GM12878 (cell line): ENCODE results near the gene WDR75. TPM values are rescaled to one million over a fixed set of nuclear protein-coding genes. Genes with fewer than 3 reads are reported as not detected.

Experiments used
- BRCA1 ChIP-seq: IDR thresholded peaks from 2 replicates; pipeline ENCODE4 v1.6.1; 2011; ENCODE audit warnings: low read depth, low read length, improper control_type of control experiment
- NBN ChIP-seq: fragments of 450-650 bp; IDR thresholded peaks from 2 replicates; pipeline ENCODE4 v1.6.1; 2016
- POLR2AphosphoS5 ChIP-seq: IDR thresholded peaks from 2 replicates; pipeline ENCODE4 v1.6.1; 2011; ENCODE audit warnings: mild to moderate bottlenecking, low read length, inconsistent platforms
- SKIL ChIP-seq: fragments of 450-650 bp; IDR thresholded peaks from 2 replicates; pipeline ENCODE4 v1.6.1; 2017; ENCODE audit warnings: mild to moderate bottlenecking, low read depth, inconsistent platforms; ENCODE audit not compliant: poor library complexity, severe bottlenecking
- TARDBP ChIP-seq: IDR thresholded peaks from 2 replicates; pipeline ENCODE4 v1.6.1; 2016; ENCODE audit warnings: borderline replicate concordance
- ZNF592 ChIP-seq: fragments of 450-650 bp; IDR thresholded peaks from 2 replicates; pipeline ENCODE4 v1.6.1; 2017; ENCODE audit warnings: mild to moderate bottlenecking, moderate library complexity
- ZSCAN29 ChIP-seq: fragments of 450-650 bp; IDR thresholded peaks from 2 replicates; pipeline ENCODE4 v1.6.1; 2017; ENCODE audit warnings: mild to moderate bottlenecking, moderate library complexity
- polyA plus RNA-seq, 11 experiments: library from polyadenylated mRNA; depleted of rRNA in 4 of 11; unstranded in 6 of 11; stranded (reverse) in 5 of 11; fragments of >200 nt; fragmentation: Nextera tagmentation in 4 of 11; fragmentation: Illumina TruSeq in 1 of 11; extraction: Ambion mirVana in 4 of 11; extraction: Trizol in 1 of 11; gene quantifications; 1 replicate in 1 of 11; 2 replicates in 10 of 11; pipeline versions ENCODE4 v1.2.1 to v1.2.3, GENCODE V29; 2011 to 2016; ENCODE audit warnings: inconsistent platforms in 2 of 11, missing spikeins in 2 of 11, low read depth in 1 of 11
- total RNA-seq, 4 experiments: library from RNA; depleted of rRNA in 3 of 4; stranded (reverse); fragments of >200 nt in 3 of 4; fragmentation: Illumina TruSeq in 1 of 4; extraction: Trizol in 1 of 4; gene quantifications; 2 replicates each; pipeline versions ENCODE4 v1.2.1 to v1.2.3, GENCODE V29; 2013 to 2021
- TF ChIP-seq, protein P1 (sequence below): fragments of 450-650 bp; IDR thresholded peaks from 2 replicates; pipeline ENCODE4 v1.6.1; 2017; ENCODE audit warnings: mild to moderate bottlenecking, moderate library complexity

WDR75 gene
- total and polyA plus RNA-seq, 10 of the 15 experiments (the other 5 are each of a cell fraction or from before 2014, with no cell fraction given), result 53.1 to 98.5 (median 71.5) TPM

DNA sequence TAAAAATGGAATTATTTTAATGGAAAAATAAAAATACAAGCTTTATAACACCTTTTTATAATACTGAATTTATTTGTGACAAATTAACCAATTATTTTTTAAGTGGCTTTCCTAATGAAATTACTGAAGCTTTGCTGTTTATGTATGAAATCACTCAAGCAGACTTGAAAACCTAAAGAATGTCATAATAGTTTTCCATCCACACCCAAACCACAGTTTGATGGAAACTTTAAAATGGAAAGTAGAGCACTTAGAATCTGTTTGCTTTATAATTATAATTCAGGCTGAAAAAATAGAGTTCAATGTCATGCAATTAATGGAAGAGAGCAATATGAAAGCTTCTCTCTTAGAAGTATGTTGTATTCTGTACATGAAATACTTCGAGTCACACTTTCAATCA lies 31.6 kb upstream of the WDR75 start (continued):
- no peak for TF ChIP-seq ZNF592
- no peak for TF ChIP-seq SKIL
- no peak for TF ChIP-seq TARDBP
- TF ChIP-seq, protein P1, sequence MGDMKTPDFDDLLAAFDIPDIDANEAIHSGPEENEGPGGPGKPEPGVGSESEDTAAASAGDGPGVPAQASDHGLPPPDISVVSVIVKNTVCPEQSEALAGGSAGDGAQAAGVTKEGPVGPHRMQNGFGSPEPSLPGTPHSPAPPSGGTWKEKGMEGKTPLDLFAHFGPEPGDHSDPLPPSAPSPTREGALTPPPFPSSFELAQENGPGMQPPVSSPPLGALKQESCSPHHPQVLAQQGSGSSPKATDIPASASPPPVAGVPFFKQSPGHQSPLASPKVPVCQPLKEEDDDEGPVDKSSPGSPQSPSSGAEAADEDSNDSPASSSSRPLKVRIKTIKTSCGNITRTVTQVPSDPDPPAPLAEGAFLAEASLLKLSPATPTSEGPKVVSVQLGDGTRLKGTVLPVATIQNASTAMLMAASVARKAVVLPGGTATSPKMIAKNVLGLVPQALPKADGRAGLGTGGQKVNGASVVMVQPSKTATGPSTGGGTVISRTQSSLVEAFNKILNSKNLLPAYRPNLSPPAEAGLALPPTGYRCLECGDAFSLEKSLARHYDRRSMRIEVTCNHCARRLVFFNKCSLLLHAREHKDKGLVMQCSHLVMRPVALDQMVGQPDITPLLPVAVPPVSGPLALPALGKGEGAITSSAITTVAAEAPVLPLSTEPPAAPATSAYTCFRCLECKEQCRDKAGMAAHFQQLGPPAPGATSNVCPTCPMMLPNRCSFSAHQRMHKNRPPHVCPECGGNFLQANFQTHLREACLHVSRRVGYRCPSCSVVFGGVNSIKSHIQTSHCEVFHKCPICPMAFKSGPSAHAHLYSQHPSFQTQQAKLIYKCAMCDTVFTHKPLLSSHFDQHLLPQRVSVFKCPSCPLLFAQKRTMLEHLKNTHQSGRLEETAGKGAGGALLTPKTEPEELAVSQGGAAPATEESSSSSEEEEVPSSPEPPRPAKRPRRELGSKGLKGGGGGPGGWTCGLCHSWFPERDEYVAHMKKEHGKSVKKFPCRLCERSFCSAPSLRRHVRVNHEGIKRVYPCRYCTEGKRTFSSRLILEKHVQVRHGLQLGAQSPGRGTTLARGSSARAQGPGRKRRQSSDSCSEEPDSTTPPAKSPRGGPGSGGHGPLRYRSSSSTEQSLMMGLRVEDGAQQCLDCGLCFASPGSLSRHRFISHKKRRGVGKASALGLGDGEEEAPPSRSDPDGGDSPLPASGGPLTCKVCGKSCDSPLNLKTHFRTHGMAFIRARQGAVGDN, result no peak
- TF ChIP-seq NBN, result no peak
- no peak for TF ChIP-seq POLR2AphosphoS5
- no peak for TF ChIP-seq BRCA1
- TF ChIP-seq ZSCAN29, result no peak
